GM19324 (cell line): ENCODE results near the gene ABTB2.
"Not testable (repeated sequence)": the region's sequence is repeated elsewhere in the genome, so short reads cannot be mapped to it uniquely, and the experiment has no call there.

Experiments
- ATAC-seq: cut with Tn5 transposase; IDR thresholded peaks from one replicate; pipeline ENCODE4 v1.9.1; 2021; ENCODE audit warnings: mild to moderate bottlenecking, moderate library complexity; ENCODE audit not compliant: unreplicated experiment, low FRiP score

ABTB2 gene

DNA sequence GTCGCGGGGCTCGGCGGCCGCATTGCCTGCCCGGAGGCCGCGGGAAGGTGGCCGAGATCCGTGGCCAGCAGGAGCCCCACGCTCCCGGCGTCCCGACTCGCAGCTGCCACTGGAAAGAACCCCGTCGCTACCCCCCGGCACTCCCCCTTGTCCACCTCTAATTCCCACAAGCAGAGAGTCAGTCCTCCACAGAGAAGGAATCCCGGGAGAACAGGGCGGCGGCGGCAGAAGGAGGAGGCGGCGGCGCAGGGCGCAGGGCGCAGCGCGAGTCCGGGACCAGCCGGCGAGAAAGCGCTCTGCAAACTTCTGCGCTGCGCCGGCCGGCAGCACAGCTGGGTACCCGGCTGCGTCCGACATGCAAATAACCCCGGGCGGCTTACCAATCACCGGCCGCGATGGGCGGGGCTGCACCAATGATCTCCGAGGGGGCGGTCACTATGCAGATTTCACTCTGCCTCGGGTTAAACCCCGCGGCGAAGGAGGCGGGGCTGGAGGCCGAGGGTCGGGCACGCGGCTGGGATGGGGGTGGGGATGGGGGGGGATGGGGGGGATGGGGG is at the start of gene ABTB2:
Gene ABTB2, minus strand, starts transcription at position 310 of the 557 bp plus-strand sequence.
- ATAC-seq: peak; percentile 92

DNA sequence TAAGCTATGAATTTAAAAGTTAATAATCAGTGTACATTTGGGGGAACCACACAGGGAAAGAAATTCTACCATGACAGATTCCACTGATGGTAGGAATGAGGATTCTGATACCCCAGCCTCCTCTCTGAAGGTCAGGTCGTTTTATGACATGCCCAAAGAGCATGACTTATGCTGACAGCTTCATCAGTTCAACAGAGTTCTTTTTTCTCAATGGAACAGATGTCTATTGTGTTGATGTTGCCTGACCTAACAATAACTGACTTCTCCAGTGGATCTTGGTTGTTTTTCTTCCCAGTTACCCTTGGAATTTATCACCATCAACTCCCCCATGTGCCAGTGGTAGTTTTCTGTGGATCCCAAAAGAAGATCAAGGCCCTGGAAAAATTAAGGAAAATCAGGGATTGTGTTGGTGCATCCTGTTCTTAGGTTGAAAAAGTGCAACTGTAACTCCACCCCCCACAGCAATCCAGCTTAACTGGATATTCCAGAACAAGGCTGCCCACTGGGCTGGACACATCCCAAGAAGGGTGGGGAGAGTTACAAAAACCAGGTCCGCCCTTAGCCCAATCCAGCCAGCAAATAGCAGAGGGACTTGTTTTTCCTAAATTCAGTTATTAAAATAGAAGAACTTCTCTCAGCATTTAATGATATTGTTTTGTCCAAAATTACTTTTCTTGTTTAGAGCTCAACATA is 49.5 kb upstream of the ABTB2 start:
- ATAC-seq: no peak

DNA sequence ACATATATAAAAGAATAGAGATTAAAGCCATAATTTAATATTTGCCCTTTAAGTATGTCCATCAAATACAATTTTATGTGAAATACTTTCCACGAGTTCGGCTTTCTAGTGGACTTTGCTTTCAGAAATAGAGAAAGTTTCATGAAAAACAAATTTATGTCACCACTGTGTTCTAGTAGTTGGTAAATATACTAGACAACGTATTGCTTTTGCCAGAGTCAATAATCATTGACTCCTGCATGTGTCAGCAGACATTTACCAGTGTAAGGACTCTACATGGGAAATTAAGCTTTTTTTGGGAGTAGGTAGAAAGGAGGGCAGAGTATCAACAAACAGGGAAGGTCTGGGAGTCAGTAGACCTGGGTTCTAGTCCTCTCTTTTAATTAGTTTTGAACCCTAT is 48.6 kb upstream of the ABTB2 start:
- ATAC-seq: no peak

DNA sequence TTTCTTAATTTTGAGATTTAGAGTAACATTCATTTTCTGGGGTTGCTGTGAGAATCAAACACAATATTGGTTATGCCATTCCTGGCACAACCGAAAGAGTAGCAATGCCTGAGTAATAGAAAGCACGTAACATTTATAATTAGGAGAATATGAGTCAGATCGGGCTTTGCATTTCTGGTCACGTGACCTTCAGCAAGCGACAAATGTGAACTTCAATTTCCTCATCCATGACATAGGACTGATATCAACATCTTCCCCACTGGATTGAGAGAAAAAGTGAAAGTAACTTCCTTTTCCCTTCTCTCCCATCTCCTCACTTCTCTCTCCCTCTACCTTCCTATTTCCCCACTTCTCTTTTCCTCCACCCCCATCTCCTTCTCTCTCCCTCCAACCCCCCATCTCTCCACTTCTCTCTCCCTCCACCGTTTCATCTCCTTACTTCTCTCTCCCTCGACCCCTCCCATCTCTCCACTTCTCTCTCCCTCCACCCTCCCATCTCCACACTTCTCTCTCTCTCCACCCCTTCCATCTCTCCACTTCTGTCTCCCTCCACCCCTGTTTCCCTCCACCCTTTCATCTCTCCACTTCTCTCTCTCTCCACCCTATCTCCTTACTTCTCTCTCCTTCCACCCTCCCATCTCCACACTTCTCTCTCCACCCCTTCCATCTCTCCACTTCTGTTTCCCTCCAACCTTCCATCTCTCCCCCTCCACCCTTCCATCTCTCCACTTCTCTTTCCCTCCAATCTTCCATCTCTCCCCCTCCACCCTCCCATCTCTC is 47.5 kb upstream of the ABTB2 start:
- no peak for ATAC-seq

DNA sequence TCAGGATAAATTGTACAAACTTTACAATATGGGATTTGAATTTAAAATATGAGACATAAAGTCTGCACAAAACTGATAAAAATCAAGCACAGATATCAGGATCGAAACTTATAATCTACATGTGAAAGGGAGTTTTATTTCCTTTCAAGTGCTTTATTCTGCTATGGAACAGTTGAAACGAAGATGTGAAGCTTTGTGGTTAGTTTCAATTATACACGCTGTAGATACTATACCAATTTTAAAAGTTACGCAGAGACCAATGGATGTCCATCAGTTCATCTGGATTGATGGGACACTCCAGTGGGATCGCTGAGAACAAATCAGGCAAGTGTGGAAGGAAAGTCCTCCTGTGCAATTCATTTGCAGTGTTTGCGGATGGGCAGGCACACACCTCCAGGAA is 46.5 kb upstream of the ABTB2 start:
- ATAC-seq: no peak

DNA sequence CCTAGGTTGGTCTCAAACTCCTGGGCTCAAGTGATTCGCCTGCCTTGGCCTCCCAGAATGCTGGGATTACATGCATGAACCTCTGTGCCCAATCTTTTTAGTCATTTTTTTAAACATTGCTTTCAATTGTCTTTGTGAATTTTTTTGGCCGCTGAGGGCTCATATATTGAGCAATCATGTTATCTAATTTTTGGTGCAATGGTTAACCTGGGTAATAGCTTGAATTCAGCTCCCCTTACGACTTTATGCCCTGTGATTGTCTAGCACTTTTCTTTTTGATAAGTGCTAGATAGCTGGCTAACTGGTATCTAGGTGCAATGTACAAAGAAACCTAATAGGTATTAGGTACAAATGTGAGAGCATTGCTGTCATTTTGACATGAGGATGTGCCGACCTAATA is 45.6 kb upstream of the ABTB2 start:
- ATAC-seq: no peak

DNA sequence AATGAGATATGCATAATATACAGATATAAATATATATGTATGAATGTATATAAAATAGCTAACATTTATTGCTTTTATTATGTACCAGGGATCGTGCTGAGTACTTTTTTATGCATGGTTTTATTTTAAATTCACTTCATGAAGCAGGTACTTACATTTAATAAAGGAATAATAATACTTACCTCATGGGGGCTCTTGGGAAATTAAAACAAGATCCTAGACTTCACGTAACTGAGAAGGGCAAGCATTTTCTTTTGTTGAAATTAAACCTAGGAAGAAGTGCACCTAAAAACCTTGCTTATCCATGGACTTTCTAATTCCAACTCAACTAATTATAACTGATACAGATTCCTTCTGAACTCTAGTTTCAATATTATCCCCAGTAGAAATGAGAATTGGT is 40.0 kb upstream of the ABTB2 start:
- no peak for ATAC-seq

DNA sequence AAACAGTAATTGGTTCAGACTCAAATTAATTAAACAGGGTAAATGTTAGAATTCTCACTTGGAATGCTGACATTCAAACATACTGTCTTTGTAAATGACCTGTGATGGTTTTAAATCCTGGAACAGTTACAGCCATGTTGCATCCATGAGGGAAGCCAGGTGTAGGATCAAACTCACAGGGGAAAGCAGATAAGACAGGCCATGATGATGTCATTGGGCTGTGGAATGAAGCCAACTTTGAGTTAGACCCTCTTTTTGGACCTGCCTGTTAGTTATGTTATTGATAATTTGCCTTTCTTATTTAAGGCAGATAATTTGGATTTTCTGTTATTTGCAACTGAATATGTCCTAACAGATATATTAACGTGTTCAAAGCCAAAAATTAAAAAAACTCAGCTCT is 39.3 kb upstream of the ABTB2 start:
- ATAC-seq: no peak

DNA sequence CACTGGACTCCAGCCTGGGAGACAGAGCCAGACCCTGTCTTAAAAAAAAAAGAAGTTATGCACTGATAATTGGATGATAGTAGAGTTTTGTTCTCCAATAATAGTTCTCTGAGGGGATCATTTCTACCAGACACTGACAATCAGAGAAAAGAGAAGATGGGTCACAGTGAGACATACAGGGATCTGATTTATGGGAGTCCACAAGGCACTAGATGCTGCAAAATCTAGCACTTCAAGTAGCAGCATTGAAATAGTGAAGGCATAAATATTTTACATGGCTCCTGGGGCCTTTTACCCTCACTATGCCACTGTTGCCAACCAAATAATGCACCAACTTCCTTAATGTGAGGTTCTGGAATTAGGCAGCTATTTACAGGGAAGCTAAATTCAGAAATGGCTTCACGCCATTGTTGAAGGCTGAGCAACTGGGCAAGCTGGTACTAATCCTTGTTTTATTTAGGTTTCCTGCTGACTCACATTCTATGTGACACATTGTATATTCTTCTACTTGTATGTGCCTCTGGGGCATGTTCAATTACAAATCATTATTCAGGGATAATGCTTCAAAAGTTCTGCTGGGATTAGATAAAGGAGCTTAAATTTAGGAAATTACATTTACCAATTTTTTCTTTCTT is 38.2 kb upstream of the ABTB2 start:
- no peak for ATAC-seq

DNA sequence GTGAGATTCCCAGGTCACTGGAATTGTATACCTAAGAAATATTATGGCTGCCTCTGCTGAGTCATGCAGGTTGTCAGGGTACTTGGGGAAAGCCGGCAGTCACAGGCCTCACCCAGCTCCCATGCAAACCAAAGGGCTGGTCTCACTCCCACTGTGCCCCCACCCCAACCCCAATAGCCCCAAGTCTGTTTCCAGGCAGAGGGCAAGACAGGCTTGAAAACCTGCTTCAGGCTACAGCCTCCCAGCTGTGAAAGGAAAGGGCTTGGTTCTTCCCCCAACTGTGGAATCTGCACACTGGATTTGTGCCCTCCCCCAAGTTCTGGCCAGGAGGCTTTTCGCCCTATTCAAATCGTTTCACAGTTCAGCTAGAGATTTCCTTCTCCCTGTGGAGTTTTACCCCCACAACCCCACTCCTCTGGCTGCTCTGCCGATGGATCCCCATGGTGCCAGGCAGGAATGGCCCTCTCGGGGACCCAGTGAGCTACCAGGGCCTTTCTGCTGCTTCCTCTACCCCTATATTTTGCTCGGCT is 37.0 kb upstream of the ABTB2 start:
- no peak for ATAC-seq

DNA sequence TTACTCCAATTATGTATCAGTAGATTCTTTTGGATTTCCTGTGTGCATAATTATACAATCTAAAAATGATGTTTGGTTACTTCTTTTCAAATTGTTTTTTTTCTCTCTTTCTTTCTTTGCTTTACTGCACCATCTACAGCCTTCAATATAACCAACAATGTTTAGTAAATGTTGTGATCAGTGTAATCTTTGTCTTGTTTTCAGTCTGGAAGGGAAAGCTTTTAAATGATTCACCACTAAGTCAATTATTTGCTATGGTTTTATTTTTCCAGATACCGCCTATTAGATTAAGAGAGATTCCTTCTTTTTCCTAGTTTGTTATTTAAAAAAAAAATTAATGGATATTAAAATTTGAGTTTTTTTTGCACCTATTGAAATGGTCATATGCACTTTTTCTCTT is 29.8 kb upstream of the ABTB2 start:
- no peak for ATAC-seq

DNA sequence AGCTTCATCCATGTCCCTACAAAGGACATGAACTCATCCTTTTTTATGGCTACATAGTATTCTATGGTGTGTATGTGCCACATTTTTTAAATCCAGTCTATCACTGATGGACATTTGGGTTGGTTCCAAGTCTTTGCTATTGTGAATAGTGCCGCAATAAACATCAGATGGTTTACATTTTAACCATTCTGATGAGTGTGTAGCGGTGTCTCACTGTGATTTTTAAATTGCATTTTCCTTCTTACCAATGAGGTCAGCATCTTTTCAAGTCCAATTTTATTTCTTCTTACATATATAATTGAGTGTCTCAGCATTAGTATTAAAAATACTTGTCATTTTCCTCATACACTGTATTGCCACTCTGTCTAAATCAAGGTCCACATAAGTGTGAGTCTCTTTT is 28.5 kb upstream of the ABTB2 start:
- not testable (repeated sequence) for ATAC-seq

DNA sequence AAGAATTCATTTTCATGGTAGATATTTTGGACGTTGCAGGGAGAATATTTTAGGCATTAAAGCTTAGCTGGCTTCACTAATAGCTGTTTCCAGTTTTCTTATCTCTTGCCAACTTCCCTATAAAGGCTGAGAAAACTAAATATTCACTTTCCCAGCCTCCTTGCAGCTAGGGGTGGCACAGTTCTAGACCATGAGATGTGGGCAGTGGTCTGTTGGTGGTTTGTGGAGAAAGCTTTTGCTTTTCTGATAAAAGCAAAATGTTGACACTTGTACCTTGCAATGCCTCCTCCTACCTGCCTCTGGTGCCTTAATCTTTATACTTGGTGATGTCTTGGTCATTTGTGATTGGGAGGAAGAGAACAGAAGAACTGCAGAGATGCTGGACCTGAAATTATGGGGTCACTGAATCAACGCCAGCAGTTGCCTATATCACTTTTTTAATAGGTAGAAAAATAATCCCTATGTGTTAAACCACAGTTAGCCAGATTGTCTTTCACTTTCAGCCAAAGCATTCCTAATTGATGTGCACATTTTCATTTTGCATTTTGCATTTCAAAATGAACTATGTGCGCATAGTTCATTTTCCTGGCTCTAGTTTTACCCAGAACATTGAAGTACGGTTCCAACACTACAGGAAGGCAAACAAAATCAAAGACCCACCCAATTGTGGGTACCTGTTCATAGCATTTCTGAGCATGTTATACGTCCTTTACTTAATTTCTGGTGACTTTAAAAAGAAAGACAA is 24.9 kb upstream of the ABTB2 start:
- no peak for ATAC-seq

DNA sequence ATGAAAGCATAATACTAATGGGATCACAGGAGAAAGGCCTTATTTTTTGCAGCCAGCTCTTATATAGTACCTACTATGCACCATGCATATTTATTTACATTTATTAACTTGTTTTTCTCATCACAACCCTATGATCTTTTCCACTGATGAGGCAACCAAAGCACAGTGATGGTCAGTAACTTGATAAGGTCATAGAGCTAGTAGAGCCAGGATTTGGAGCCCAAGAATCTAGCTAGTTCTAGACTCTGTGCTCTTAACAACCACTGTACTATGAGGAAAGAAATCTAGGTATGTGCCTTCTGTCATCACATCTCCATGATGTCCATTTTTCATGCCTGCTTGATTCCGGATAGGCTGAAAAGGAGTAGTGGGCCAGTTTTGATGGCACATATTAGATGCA is 24.0 kb upstream of the ABTB2 start:
- ATAC-seq: no peak

DNA sequence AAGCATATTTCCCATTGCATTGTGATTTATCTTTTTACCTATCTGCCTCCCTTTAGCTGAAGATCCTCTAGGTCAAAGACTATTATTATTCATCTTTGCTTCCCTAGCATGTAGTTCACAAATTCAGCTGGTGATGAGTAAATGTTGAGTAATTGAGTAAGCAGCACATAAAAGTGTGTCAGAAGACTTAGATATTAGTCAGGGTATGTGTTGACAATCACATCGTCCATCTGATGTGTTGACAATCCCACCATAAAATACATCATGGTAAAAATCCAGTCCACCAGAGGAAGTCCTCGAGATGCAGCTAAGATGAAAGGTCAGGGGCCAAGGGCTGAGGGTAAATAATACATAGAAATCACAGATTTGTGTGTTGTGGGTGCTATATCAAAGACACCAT is 22.9 kb upstream of the ABTB2 start:
- ATAC-seq: no peak

DNA sequence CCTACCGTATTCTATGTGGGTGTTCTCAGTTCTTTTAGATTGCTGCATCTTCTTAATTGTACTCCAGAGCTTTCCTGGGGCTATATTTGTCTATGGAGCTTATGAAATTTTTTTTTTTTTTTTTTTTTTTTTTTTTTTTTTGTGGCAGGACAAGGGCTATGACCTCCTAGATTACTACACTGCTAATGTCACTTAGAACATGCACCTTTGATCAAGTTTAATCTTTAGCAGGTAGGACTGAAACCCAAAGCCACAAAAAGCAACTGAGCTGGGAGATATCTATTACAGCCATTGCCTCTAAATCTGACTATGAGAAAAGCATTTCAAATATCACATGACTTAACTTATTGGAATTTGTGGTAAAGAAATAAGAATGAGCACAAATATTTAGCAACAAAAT is 21.7 kb upstream of the ABTB2 start:
- ATAC-seq: no peak

DNA sequence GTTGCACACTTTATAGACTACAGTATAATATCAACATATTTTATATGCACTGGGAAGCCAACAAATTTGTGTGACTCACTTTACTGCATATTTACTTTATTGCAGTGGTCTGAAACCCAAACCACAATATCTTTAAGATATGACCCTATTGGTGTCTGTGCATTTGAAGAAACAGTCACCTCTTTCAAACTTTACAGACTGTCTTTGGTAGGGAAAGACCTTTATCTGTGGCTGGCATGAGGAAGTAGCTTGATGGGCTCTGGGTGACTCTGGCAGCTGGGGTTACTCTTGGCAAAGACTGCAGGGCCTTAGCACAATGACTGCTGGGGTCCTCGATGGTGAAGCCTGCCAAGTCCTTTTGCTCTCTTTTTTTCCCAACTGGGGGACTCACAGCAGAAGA is 21.3 kb upstream of the ABTB2 start:
- no peak for ATAC-seq

DNA sequence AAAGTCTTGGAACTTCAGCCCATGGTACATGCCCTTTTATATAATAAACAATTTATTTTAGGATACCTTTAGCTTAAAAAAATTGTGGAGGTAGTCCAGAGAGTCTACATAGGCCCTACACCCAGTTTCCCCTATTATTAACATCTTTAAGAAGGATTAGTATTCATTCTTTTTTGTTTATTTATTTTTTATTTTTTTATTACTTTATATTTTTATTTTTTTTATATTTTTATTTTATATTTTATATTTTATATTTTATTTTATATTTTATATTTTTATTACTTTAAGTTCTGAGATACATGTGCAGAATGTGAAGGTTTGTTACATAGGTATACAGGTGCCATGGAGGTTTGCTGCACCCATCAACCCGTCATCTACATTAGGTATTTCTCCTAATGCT is 15.9 kb upstream of the ABTB2 start:
- ATAC-seq: no peak

DNA sequence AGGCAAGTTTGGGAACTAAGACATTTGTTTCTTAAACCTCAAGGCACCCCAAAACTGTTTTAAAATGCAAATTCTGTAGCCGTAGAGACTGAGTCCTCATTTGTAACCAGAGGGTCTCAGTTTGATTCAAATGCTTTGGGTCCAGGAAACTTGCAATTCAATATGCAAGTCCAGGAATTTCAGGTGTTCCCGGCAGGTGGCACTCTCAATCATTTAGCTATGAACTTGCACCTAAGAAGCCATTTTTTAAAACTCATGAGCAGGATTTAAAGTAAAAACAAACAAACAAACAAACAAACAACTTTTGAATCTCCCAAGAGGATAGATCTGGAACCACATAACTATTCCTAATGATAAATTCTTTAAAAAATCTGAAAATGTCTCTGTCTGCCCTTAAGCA is 8.7 kb upstream of the ABTB2 start:
- ATAC-seq: no peak

DNA sequence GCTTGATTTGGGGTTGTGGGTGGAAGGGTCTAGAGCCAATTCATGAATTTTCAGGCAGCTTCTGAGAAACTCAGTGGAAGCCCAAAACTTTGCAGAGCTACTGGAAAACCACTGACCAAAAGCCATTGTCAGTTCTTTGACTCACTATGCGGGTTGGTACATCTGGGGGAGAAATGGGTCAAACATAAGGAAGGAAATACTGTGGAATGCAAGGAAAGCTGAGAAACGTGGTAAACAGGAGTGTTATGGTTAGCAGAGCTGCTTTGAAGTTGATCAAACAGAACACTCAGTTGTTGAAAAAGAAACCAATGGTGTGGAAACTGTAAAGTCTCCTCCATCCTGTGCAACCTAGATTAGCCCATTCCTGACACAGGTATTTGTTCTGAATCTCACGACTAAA is 6.3 kb upstream of the ABTB2 start:
- ATAC-seq: no peak
